ENCODE data around the gene TMEM123. TPM values are rescaled to one million over a fixed set of nuclear protein-coding genes. Genes with fewer than 3 reads are reported as not detected.
A peak's percentile ranks its signal among the peaks of the same experiment; 100 is the strongest.
"Not testable (repeated sequence)": the region's sequence is repeated elsewhere in the genome, so short reads cannot be mapped to it uniquely, and the experiment has no call there.

The TMEM123 gene
- polyA plus RNA-seq, 5 donors = 203 to 398 (median 328) TPM

- peak; percentile 68 to 69 for DNase-seq
Measured at GRCh38 chr11:102451681-102452460, 694 bp downstream of the TMEM123 start.

GRCh38 chr11:102451041-102451680, 1.4 kb downstream of the TMEM123 start:
- no peak for DNase-seq

- DNase-seq = no peak
Measured at GRCh38 chr11:102449651-102450570, 2.7 kb downstream of the TMEM123 start.

GRCh38 chr11:102448869-102449224, 3.7 kb downstream of the TMEM123 start:
- DNase-seq = no peak

- no peak for DNase-seq
Measured at GRCh38 chr11:102447941-102448868, 4.4 kb downstream of the TMEM123 start.

DNA sequence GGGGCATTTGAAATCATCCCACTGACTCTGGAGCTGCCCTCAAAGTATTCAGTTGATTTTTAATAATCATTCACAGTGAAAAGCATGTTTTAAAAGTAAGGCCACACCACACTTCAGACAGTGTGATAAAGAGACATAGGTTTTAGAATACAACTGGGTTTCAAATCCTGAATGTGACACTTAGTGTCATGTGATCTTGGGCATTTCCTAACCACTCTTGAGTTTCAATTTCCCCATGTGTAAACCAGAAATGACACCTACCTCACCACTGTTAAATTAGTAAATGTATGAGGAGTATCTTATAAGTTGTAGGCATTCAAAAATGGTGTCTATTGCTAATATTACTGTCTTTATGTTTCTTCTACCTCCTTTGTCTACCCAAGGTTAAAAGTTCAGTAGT, 5.4 kb downstream of the TMEM123 start:
- DNase-seq = no peak

DNA sequence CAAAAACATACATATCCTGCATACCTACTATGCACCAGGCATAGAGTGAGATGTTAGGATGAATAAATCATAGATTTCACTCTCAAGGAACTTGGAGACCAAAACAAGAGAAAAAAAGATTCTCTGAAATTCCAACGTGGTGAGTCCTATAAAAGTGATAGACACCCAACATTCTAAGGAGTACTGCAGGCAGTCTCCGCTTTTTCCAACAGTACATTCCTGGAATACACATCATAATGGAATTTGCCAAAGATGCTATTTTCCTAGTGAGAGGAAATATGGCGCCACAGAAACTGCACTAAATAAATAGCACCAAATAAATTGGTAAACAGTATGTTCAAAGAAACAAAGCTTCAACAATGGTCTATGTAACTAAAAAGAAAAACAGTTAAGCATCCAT, 6.0 kb downstream of the TMEM123 start:
- DNase-seq = no peak

DNA sequence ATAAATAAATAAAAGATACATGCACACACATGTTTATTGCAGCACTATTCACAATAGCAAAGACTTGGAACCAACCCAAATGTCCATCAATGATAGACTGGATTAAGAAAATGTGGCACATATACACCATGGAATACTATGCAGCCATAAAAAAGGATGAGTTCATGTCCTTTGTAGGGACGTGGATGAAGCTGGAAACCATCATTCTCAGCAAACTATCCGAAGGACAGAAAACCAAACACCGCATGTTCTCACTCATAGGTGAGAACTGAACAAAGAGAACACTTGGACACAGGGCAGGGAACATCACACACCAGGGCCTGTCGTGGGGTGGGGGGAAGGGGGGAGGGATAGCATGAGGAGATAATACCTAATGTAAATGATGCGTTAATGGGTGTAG, 7.9 kb downstream of the TMEM123 start:
- not testable (repeated sequence) for DNase-seq

DNA sequence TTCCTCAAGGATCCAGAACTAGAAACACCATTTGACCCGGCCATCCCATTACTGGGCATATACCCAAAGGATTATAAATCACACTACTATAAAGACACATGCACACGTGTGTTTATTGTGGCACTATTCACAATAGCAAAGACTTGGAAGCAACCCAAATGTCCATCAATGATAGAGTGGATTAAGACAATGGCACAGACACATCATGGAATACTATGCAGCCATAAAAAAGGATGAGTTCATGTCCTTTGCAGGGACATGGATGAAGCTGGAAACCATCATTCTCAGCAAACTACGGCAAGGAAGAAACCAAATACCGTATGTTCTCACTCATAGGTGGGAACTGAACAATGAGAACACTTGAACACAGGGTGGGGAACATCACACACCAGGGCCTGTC, 8.4 kb downstream of the TMEM123 start:
- not testable (repeated sequence) for DNase-seq

DNA sequence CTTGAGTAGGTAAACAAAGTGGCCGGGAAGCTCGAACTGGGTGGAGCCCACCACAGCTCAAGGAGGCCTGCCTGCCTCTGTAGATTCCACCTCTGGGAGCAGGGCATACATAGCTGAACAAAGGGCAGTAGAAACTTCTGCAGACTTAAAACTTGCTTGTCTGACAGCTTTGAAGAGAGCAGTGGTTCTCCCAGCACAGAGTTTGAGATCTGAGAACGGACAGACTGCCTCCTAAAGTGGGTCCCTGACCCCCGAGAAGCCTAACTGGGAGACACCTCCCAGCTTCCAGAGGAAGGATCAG, 13.6 kb downstream of the TMEM123 start:
- not testable (repeated sequence) for DNase-seq

- no peak for DNase-seq
Measured at GRCh38 chr11:102438311-102439062, 14.1 kb downstream of the TMEM123 start.

GRCh38 chr11:102437727-102438126, 14.8 kb downstream of the TMEM123 start:
- DNase-seq = no peak

DNA sequence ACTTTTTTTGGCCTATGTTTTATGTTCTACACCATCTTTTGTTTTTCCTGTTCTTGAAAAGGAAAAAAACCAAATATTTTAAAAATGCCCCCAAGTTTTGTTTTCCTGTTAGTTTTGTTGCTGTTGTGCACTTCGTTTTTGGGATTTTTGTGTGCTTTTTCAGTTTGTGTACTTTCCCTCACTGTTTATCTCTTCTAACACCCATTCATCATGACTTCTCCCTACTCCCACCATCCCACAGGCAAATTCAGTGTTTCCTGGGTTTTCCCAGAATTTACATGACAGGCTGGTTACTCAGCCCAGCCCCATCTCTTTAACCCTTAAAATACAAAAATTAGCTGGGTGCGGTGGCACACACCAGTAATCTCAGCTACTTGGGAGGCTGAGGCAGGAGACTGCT, 15.6 kb downstream of the TMEM123 start:
- no peak for DNase-seq

DNA sequence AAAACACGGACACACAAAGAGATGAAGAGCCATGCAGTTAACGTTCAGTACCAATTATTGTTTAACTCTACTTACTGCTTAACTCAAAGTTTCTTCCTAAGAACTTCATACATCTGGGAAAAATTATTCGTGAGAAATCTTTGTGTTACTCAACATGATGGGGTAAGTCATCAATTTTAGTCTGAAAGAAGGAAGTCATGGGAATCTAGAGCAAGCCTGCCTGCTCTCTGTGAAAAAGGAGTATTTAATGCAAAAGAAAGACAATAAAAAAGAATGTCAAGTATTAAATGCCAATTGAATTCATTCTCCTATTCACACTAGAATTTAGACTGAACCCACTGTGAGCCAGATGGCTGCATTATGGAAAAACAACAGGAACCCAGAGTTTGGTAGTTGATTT, 16.0 kb downstream of the TMEM123 start:
- no peak for DNase-seq

DNA sequence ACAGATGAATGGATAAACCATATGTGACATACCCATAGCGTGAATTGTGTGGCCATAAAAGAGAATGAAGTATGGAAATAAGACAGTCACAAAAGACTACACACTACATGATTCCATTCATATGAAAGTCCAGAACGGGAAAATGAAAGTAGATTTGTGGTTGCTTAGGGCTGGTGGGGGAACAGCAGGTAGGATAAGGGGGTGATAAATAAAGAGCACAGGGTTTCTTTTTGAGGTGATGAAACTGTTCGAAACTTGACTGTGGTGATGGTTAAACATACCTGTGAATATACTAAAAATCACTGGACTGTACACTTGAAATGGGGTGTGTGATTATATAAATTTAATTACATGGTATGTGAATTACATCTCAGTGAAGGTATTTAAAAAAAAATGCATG, 16.9 kb downstream of the TMEM123 start:
- DNase-seq = no peak

GRCh38 chr11:102433571-102433970, 19.0 kb downstream of the TMEM123 start:
- not testable (repeated sequence) for DNase-seq

DNA sequence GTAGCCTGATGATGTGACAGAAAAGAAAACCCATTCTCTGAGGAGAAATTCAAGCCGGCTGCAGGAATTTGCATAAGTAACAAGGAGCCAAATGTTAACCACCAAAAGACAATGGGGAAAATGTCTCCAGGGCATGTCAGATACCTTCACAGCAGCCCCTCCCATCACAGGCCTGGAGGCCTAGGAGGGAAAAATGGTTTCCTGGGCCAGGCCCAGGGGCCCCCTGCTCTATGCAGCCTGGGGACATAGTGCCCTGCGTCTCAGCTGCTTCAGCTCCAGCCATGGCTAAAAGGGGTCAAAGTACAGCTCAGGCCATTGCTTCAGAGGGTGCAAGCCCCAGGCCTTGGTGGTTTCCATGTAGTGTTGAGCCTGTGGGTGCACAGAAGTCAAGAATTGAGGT, 20.0 kb downstream of the TMEM123 start:
- not testable (repeated sequence) for DNase-seq

DNA sequence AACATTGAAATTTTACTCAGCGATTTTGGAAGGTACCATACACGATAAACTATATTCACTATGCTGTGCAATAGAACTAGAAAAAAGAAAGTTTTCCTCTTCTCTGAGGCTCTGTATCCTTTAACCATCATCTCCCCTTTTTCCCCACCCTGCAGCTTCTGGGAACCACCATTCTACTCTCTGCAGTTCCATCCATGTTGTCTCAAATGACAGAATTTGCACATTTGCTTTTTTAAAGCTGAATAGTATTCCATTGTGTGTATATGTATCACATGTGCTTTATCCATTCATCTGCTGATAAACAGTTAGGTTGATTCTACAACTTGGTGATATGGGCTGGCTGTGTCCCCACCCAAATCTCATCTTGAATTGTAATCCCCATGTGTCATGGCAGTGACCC, 21.2 kb downstream of the TMEM123 start:
- no peak for DNase-seq

GRCh38 chr11:102430158-102430836, 22.3 kb downstream of the TMEM123 start:
- no peak for DNase-seq

DNA sequence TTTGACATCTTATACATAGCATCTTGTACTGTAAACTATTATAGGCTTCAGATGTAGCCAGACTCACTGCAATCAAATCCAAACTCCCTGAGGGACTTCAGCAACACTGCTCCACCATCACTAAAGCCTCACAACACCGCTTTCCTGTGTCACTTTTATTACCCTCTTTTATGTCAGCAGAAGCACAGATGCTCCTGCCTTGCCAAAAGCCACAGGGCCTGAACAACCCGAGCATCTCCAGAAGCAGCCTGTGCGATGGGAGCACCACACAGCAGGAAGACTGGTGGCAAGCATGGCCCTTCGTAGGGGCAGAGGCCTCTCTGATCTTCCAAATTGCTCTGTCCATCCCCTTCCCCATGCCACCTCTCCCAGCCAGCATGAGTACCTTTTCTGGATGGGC, 22.9 kb downstream of the TMEM123 start:
- DNase-seq = no peak
